ENCODE results near the gene NCOA1.

DNA sequence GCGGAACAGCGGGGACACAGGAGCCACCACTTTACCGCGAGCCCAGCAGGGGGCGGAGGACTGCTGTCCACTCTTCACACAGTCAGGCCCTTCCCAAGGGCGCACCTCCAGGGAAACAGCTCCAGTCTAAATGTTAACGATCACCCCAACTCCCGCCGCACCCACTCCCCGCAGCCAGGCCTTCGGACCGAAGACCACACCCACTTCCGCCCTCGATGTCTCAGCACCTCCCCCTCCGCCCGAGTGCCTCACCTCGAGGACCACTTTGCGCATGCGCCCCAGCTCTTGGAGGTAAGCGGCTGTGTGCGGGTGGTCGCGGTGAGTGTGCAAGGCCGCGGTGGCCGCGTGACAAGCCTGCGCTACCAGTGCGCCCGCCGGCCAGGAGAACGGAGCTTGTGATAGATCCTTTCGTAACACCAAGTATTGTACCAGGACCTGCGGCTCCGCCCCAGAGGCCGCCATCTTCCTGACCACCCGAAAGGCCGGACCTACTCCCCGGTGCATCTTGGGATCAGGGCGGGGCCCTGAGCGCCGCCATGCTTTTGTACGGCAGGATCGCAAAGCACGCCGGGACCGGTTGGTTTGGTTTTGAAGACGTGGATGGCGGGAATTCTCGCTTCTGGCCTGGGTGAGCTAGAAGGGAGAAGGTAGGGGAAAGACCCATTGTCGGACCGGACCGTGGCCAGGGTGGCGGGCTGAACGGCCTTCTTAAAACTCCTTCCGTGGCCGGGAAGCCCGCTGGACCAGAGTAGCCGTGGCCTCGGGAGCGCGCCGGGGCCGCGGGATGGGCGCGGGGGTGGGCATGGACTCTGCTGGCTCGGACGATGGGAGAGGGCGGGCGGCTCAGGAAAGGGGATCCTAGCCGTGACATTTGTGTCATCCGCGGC is 302.1 kb downstream of the NCOA1 start, which contains the start of the genes CENPO and PTRHD1:
- peak; percentile 64 for TF ChIP-seq TAF1 (conservative IDR thresholded peaks at IDR 0.05)
- peak; percentile 80 for TF ChIP-seq CTCF (IDR thresholded peaks at IDR 0.05; ENCODE audit: low read depth, low read length, missing input control)
- TF ChIP-seq SP1 (IDR thresholded peaks at IDR 0.05): peak; percentile 75

Data from liver (tissue), 3 donors.